ENCODE measurements around the gene ADAP1.
"Not testable (repeated sequence)": the region's sequence is repeated elsewhere in the genome, so short reads cannot be mapped to it uniquely, and the experiment has no call there.

ADAP1 gene

GRCh38 chr7:876972-877311 lies 77.5 kb downstream of the ADAP1 start:
- no peak for DNase-seq (ENCODE audit: low read depth)
- TF ChIP-seq CTCF (IDR thresholded peaks at IDR 0.05; ENCODE audit: control insufficient read depth, extremely low read depth, insufficient read depth) = no peak
- H3K4me3 ChIP-seq (ENCODE audit: low read depth, low read length) = peak overlapping the region; percentile 91

GRCh38 chr7:876077-876971 lies 78.2 kb downstream of the ADAP1 start, which contains the start of gene GET4:
TSS of gene GET4 (plus strand) at chr7:876554. CDS start at chr7:876646, 92 bp downstream.
- TF ChIP-seq CTCF (IDR thresholded peaks at IDR 0.05; ENCODE audit: control insufficient read depth, extremely low read depth, insufficient read depth) = peak; percentile 25; the same call in 1 of the 2 replicates
- H3K4me3 ChIP-seq (ENCODE audit: low read depth, low read length) = peak within 1 kb of the TSS; percentile 91
- DNase-seq (ENCODE audit: low read depth) = peak; percentile 77

- TF ChIP-seq CTCF (IDR thresholded peaks at IDR 0.05; ENCODE audit: control insufficient read depth, extremely low read depth, insufficient read depth) = no peak
- H3K4me3 ChIP-seq (ENCODE audit: low read depth, low read length) = peak overlapping the region; percentile 50
- DNase-seq (ENCODE audit: low read depth) = no peak
Observed at GRCh38 chr7:875476-876076, 78.9 kb downstream of the ADAP1 start.

- no peak for TF ChIP-seq CTCF (IDR thresholded peaks at IDR 0.05; ENCODE audit: control insufficient read depth, extremely low read depth, insufficient read depth)
- DNase-seq (ENCODE audit: low read depth) = no peak
- no peak overlapping the region for H3K4me3 ChIP-seq (ENCODE audit: low read depth, low read length)
Observed at GRCh38 chr7:875051-875450, 79.4 kb downstream of the ADAP1 start.

GRCh38 chr7:874031-874749 lies 80.3 kb downstream of the ADAP1 start:
- TF ChIP-seq CTCF (IDR thresholded peaks at IDR 0.05; ENCODE audit: control insufficient read depth, extremely low read depth, insufficient read depth) = no peak
- H3K4me3 ChIP-seq (ENCODE audit: low read depth, low read length) = no peak overlapping the region
- DNase-seq (ENCODE audit: low read depth) = no peak

GRCh38 chr7:873367-874002 lies 81.0 kb downstream of the ADAP1 start:
- DNase-seq (ENCODE audit: low read depth) = peak; percentile 88
- TF ChIP-seq CTCF (IDR thresholded peaks at IDR 0.05; ENCODE audit: control insufficient read depth, extremely low read depth, insufficient read depth) = peak; percentile 98
- H3K4me3 ChIP-seq (ENCODE audit: low read depth, low read length) = no peak overlapping the region

- not testable (repeated sequence) for H3K4me3 ChIP-seq (ENCODE audit: low read depth, low read length); DNase-seq (ENCODE audit: low read depth)
Observed at GRCh38 chr7:872685-873084, 81.8 kb downstream of the ADAP1 start.
